Bronchial epithelial cell (primary cell): Measurements from ENCODE around the gene APBB2. TPM values are rescaled to one million over a fixed set of nuclear protein-coding genes. Genes with fewer than 3 reads are reported as not detected.
A peak's percentile ranks its signal among the peaks of the same experiment; 100 is the strongest.

ENCODE experiments used
- DNase-seq: peaks from one replicate; pipeline ENCODE4 v3.0.0-alpha.2; 2010; ENCODE audit warnings: low read depth
- FAIRE-seq: peaks from 2 replicates; lab custom pipeline; 2011; peaks lifted over from hg19 to GRCh38; lab: Jason Lieb, UNC
- H3K27me3 ChIP-seq: 2 replicates; pipeline ENCODE4 v1.5.1; 2011; ENCODE audit warnings: low read length; ENCODE audit not compliant: control insufficient read depth, insufficient read depth
- H3K36me3 ChIP-seq: 2 replicates; pipeline ENCODE4 v1.5.1; 2011; ENCODE audit warnings: low read length; ENCODE audit not compliant: control insufficient read depth, insufficient read depth
- H3K4me3 ChIP-seq: 2 replicates; pipeline ENCODE4 v1.5.1; 2011; ENCODE audit warnings: mild to moderate bottlenecking, low read depth, low read length, control low read depth
- total RNA-seq: library from RNA; depleted of rRNA; stranded (reverse); fragments of >200 nt; gene quantifications from 2 replicates; pipeline ENCODE4 v1.2.1, GENCODE V29; 2014
- TF ChIP-seq, protein P1 (sequence below): IDR thresholded peaks from 2 replicates; pipeline ENCODE4 v1.5.1; 2011; ENCODE audit warnings: mild to moderate bottlenecking, moderate library complexity, low read length, control low read depth, inconsistent platforms; ENCODE audit not compliant: insufficient read depth, severe bottlenecking

The APBB2 gene
- total RNA-seq, 1 donor from 2014 or later = 39.2 TPM

DNA sequence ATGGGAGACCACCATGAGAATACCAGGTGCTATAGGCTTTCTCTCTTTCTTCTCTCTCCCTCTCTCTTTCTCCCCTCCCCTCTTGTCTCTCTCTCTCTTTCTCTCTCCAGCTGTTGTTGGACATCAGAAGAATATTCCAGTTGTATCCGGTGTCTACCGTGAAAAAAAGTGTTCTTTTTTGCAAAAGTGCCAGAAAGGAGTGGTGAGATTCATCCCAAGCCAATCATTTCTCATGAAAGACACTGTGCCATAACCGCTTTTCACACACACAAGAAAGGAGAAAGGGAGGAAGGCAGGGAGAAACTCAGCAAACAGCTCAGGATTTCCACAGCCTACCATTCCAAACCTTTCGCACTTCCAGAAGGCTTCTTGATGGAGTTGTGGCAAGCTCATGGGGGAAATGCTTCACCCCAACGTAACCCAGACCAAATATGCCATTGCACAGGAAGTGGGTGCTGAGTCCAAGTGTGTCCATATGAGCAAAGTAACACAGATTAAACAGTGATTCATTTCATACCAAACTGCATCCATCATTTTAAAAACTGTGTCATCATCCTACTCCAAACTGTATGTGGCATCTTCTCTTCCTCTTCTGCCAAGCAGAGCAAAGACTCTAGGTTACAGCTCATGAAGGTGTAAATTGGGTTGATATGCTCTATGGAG, 224.0 kb downstream of the APBB2 start:
- no peak overlapping the region for H3K4me3 ChIP-seq
- no peaks in the 10 kb centered on the region for H3K36me3 ChIP-seq
- H3K27me3 ChIP-seq = no peaks in the 10 kb centered on the region
- DNase-seq = peak; percentile 99
- TF ChIP-seq, protein P1, sequence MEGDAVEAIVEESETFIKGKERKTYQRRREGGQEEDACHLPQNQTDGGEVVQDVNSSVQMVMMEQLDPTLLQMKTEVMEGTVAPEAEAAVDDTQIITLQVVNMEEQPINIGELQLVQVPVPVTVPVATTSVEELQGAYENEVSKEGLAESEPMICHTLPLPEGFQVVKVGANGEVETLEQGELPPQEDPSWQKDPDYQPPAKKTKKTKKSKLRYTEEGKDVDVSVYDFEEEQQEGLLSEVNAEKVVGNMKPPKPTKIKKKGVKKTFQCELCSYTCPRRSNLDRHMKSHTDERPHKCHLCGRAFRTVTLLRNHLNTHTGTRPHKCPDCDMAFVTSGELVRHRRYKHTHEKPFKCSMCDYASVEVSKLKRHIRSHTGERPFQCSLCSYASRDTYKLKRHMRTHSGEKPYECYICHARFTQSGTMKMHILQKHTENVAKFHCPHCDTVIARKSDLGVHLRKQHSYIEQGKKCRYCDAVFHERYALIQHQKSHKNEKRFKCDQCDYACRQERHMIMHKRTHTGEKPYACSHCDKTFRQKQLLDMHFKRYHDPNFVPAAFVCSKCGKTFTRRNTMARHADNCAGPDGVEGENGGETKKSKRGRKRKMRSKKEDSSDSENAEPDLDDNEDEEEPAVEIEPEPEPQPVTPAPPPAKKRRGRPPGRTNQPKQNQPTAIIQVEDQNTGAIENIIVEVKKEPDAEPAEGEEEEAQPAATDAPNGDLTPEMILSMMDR = no peak
- peak; percentile 81 for FAIRE-seq

DNA sequence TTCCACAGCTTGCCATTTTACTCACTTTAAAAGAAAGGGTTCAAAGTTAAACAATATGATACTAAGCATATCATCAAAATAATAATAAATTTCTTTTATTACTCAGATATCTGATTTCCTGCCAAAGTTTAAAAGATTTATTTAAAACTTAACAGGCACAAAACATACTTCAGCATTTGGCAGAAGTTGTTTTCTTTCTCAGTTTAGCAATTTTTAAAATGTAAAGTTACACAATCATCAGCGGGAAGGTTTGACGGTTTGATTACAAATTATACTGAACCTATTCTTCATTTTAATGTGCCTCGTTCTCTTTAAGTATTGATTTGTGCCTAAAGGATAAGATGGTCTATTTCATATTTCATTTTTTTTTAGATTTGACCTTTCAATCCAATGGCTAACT, 227.2 kb downstream of the APBB2 start:
- TF ChIP-seq, protein P1 = no peak
- Histone ChIP-seq H3K36me3 (no peaks in the 10 kb centered on the region), H3K27me3 (no peaks in the 10 kb centered on the region), H3K4me3 (no peak overlapping the region)
- no peak for DNase-seq
- FAIRE-seq = no peak

DNA sequence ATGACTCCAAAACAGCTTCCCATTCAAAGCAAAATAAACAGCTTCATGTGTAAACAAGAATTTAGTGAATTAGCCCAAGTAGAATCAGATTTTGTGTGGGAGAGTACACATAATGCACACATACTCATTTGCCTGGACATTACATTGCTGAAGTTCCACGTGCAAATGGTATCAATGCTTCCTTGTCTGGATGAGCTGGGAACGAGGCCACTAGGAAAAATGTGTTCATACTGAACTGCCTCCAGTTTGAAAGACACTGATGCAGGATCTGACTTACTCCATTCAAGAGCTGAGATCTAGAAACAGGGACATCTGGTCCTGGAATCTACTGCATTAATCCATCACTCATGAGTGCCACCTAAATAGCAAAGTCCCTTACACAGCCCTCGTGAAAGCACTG, 228.0 kb downstream of the APBB2 start:
- Histone ChIP-seq H3K27me3 (no peaks in the 10 kb centered on the region), H3K36me3 (no peaks in the 10 kb centered on the region), H3K4me3 (no peak overlapping the region)
- TF ChIP-seq, protein P1 = no peak
- no peak for DNase-seq
- FAIRE-seq = no peak

DNA sequence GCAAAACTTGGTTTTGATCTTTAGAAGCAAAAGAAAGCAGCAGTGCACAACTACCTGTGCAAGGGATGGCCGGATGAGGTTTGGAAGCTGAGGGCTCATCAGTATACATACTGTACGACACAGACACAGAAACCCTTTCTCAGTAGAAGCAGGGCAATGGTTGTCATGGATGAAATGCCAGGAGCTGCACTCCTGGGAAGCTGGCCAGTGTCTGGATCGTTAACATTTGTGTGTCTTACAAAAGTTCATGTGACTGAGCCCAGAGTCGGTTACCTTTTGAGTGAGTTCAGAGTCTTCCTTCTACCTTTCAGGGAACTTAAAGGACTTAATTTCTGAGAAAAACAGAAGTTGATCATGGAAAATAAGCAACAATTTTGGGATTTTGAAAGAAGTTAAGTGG, 230.3 kb downstream of the APBB2 start:
- DNase-seq (no peak), FAIRE-seq (no peak)
- no peaks in the 10 kb centered on the region for H3K36me3 ChIP-seq
- no peak overlapping the region for H3K4me3 ChIP-seq
- TF ChIP-seq, protein P1 = no peak
- no peaks in the 10 kb centered on the region for H3K27me3 ChIP-seq

DNA sequence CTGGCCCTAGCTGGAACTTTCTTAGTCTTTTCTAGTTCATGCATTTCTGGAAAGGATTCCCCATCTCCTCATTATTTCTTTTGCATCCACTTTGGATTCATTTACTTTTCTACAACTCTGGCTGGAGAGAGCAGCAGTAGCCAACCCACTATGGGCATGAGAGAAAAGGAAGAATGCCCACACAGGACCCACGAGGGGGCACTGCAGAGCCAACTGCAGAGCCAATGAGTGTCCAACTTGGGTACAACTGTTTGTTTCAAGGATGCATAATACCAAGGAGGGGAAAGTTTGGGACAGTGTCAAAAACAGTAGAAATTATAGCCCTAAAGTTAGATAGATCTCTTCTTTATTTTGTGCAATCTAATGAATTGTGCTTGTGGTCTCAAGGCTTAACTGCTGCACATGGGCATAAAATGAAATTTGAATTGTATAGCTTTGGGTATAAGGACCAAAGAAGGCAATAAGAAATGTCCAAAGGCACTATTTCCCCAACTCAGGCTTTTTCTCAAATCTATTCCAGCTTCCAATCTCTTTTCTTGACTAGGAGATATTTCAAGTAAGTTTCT, 233.9 kb downstream of the APBB2 start:
- H3K4me3 ChIP-seq = no peak overlapping the region
- TF ChIP-seq, protein P1 = peak; percentile 59
- no peak for FAIRE-seq
- DNase-seq = peak; percentile 22
- no peaks in the 10 kb centered on the region for H3K36me3 ChIP-seq
- H3K27me3 ChIP-seq = no peaks in the 10 kb centered on the region
